KG1 (cell line): ENCODE results near the gene MUCL3.
"Not testable (repeated sequence)": the region's sequence is repeated elsewhere in the genome, so short reads cannot be mapped to it uniquely, and the experiment has no call there.

ENCODE experiments used
- DNase-seq: peaks from one replicate; lab custom pipeline; 2025; lab: John Stamatoyannopoulos, UW

Gene MUCL3

GRCh38 chr6:30910473-30910872 is 30.3 kb upstream of the MUCL3 start:
- not testable (repeated sequence) for DNase-seq

- DNase-seq: no peak
These were observed 27.8 kb upstream of the MUCL3 start for GRCh38 chr6:30912746-30913520.

GRCh38 chr6:30913721-30914075 is 27.1 kb upstream of the MUCL3 start:
- no peak for DNase-seq

DNA sequence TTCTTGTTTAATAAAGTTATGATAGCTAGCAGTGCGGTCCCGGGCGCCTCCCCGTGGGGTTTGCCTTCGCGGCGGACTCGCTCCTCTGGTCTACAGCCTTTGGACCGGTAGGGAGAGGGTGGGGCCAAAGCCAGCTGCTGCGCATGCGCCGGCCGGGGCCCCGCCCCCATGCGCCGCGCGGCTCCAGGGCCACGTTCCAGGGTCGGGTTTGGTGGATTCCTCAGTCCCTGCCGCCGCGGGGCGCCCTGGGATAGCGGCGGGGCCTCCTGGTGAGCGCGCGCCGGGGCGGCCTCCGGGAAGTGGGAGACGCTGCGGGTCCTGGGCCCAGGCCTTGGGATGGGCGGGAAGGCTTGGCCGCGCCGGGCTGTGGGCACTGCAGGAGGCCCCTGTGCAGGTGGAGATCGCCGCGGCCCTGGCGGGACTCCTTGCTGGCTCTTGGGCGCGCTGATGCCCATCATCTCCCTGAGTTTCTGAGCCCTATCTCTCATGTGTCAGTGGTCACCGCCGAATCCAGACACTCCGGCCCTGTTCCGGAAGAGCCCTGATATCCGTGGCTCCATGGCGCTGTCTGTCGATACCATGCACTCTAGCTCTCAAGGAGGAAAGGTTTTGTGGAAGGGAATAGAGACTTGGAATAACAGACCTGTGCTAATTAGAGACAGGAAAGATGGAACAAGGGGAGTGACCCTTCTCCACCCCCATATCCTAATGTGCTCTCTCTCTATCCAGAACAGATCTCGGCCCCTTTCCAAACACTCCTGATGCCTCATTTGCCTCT is 26.5 kb upstream of the MUCL3 start, which contains the start of gene VARS2:
TSS of gene VARS2 (plus strand) at position 163 of the 778 bp plus-strand sequence. CDS start at position 762, 599 bp downstream.
- peak; percentile 88 for DNase-seq

DNA sequence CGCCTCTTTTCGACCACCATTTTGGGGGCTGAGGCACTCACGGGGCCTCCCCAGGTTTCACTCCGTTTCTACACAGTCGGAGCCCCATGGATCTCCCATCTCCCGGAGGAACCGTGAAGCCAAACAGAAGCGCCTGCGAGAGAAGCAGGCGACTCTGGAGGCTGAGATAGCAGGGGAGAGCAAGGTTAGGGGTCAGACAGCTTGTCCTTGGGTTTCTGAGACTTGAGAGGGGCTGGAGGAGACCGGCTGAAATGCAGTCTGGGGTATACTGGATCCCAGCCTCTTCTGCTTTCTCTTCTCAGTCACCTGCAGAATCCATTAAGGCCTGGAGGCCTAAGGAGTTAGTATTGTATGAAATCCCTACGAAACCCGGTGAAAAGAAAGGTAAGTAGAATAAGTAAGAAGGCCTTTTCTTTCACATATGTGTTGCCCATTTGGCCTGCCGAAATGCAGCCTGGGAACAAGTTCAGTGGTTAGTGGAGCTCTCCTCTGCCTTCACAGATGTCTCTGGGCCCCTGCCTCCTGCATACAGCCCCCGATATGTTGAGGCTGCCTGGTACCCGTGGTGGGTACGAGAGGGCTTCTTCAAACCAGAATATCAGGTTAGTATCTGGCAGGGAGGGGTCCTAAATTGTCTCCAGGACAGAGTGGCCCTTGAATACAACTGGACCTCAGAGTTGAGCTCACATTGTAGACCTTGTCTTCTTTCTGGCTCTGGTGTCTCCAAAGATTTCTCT is 25.8 kb upstream of the MUCL3 start:
- DNase-seq: peak; percentile 46

- no peak for DNase-seq
These were observed 25.2 kb upstream of the MUCL3 start for GRCh38 chr6:30915591-30915946.

GRCh38 chr6:30917041-30917440 is 23.7 kb upstream of the MUCL3 start:
- DNase-seq: no peak

DNA sequence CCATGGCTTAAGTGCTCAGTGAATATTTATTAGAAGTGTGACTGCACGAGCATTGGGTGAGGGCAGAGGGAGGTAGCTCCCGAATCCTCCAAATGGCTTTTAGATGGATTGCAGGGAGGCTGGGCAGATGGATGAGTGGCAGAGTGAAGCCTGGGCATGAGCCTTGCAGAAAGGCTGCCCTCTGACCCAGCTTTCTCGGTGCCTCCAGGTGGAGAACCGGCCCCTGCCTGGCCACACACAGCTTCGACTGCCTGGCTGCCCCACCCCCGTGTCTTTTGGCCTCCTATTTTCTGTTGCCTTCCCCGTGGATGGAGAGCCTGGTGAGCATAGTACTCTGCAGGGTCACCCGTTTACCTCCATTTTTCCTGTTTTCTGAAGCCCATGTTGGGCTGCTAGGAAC is 23.3 kb upstream of the MUCL3 start:
- no peak for DNase-seq

GRCh38 chr6:30918670-30919069 is 22.1 kb upstream of the MUCL3 start:
- DNase-seq: no peak

- no peak for DNase-seq
These were observed 18.3 kb upstream of the MUCL3 start for GRCh38 chr6:30922447-30922852.

DNA sequence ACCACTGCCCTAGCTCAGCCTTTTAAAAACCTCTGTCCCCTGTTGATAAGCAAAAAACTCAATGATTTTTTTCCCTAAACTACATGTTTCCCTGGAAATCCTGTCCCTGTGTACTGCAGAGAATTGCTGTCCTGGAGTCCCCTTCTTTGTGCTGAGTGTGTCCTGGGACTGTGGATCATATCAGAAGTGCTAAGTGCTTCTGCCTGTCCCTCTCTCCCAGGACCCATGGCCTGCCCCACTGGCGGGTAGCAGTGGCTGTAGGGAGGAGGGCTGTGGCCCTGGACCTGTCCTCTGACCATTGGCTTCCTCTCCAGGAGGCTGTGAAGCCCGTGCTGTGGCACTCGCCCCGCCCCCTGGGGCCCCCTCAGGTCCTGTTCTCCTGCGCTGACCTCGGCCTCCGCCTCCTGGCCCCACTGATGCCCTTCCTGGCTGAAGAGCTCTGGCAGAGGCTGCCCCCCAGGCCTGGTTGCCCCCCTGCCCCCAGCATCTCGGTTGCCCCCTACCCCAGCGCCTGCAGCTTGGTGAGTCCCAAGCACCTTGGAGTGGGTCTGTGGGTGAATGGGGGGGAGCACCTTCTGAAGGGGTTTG is 16.6 kb upstream of the MUCL3 start:
- DNase-seq: not testable (repeated sequence)

GRCh38 chr6:30926644-30927043 is 14.1 kb upstream of the MUCL3 start:
- no peak for DNase-seq

DNA sequence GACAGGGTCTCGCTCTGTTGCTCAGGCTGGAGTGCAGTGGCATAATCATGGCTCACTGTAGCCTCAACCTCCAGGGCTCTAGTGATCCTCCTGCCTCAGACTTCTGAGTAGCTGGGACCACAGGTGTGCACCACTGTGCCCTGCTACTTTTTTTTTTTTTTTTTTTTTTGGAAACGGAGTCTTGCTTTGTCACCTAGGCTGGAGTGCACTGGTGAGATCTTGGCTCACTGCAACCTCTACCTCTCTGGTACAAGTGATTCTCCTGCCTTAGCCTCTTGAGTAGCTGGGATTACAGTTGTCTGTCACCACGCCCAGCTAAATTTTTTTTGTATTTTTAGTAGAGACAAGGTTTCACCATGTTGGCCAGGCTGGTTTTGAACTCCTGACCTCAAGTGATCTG is 13.7 kb upstream of the MUCL3 start:
- not testable (repeated sequence) for DNase-seq

DNA sequence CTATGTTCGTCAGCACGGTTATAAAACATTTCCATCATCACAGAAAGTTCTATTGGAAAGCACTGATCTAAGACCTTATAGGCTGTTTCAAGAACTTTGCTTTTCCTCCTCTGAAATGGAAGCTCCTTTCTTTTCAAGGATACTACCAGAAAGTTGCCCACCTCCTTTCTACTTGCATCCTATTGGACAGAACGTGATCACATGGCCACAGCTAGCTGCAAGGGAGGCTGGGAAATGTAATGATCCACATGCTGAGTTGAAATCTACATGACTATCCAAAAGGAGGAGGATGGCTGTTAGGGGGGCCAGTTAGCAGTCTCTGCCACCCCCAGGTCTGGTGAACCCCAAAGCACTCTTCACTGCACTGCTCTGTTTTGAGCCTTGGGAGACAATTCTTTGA is 12.1 kb upstream of the MUCL3 start:
- DNase-seq: no peak

DNA sequence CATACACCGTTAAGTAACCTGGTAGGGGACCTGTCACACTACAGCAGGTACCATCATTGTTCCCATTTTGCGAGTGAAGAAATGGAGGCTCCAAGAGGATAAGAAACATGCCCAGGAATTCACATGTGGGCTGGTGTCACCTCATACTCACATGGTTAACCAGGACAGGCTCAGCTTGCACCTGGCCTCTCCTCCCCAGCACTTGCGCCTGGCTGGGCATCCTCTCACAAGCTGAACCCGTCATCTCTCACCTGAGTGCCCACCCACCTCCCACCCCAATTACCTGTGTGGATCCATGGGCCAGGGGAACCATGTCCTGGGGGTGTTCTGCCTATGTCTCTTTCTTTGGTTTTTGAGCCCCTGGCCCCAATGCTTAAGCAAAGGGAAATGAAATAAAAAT is 10.3 kb upstream of the MUCL3 start:
- no peak for DNase-seq

DNA sequence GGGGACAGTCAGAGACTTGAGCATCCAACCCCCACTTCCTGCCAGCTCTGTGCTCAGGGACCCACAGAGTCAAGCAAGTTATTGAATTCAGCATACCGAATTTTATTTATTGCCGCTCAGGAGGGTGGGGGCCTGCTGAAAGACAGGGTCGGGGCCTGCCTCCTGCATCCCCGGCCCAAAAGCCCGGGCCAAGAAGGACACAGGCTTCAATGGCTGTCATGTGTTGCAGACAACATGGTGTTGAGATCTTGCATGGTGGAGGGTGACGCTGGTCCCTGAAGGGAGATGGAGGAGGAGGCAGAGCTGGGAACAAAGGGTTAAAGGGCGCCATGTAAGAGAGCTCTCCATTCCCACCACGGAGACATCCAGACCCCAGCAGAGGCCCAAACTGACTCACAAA is 9.5 kb upstream of the MUCL3 start:
- no peak for DNase-seq

DNA sequence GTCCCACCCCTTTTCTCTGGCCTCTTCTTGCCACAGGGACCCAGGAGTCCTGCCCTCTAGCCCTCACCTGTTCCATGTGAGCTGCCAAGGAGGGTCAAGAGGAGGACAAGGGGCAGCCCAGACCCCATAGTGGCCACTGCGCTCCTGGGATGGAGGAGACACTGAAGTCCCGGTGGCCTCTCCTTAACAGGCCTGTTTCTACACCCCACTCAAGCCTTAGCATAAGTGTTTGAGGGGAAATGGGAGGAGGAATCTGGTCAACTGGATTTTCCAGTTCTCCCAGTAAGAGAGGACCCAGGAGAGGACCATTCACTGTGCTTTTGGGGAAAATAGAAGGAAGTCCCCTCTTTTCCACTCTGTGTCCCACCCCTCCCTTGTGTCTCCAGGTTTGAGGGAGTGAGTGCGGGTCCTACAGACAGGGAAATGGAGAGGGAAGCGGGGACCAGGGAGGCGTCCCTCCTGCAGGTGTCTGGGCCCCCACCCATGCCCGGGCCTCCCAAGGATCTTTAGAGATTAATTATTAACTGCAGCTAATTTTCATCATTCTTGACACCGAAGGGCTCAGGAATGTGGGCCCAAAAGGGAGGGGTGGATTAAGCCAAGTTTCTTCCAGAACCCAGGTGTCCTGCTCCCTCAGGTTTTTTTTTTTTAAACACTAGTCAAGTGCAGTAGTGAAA is 8.7 kb upstream of the MUCL3 start, which contains the start of gene SFTA2:
TSS of gene SFTA2 (minus strand) at position 202 of the 677 bp plus-strand sequence. CDS start at position 128, 74 bp downstream.
- DNase-seq: no peak

- no peak for DNase-seq
These were observed 8.0 kb upstream of the MUCL3 start for GRCh38 chr6:30932665-30933365.

DNA sequence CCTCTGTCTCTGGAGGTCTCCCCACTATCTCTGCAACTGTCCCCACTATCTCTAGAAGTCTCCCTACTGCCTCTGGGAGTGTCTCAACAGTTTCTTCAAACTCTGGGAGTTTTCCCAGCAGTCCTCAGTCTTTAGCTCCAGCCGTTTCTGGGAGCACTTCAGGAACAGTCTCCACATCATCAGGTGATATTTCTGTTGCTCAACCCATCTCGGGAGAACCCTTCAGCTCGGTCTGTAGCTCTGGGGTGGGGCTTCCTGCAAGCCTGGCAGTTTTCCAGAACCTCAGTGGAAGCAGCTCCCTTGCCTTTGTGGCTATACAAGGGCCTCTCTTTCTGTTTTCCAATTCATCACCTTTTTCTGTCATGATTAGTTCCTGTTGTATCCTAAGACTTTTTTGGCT is 5.8 kb upstream of the MUCL3 start:
- no peak for DNase-seq

- DNase-seq: no peak
These were observed 3.5 kb upstream of the MUCL3 start for GRCh38 chr6:30937265-30937664.

GRCh38 chr6:30938730-30939129 is 2.0 kb upstream of the MUCL3 start:
- no peak for DNase-seq
